ENCODE measurements around the gene TF. TPM values are rescaled to one million over a fixed set of nuclear protein-coding genes. Genes with fewer than 3 reads are reported as not detected.

The TF gene
- total and polyA plus RNA-seq, 7 donors, result 0.10 to 6.6 (median 1.0) TPM

DNA sequence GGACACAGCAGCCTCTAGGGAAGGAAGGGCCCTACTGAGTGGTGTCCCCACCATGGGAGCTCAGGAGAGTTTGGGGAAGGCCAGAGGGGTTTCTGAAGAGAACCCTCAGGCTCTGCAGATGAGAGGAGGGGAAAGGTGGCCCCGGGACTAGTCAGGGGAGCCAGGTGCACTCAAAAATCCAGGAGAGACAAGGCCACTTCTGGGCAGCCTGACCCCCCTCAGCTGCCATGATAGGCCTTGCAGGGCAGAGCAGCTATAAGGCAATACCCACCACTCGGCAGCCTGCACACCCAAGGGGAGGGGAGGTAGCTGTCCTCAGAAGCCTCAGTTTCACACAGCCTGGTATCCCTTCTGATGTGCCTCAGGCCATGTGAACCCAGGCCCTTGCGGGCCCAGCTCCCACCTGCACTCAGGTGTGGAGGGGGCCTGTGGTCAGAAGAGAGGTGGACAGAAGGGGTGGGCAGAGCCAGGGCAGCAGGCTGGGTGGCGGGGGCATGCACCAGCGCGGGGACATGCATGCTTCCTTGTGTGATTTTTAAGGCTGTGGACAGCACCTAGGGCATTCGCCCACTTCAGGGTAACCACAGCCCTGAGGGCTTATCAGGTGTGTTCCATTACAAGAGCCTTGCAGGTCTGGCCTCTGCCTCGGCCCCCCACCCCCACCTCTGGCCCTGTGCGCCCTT, 94.0 kb downstream of the TF start:
- DNase-seq, result no peak
- Histone ChIP-seq H3K4me3 (no peak overlapping the region), H3K9me3 (no peaks in the 10 kb centered on the region), H3K27me3 (ENCODE audit: insufficient read depth in 3 of 3, low read length in 2 of 3) (no peaks in the 10 kb centered on the region), H3K36me3 (ENCODE audit: insufficient read depth in 1 of 2, low read depth in 1 of 2) (no peaks in the 10 kb centered on the region), H3K27ac (no peak overlapping the region), H3K4me1 (no peaks in the 10 kb centered on the region)
- intact Hi-C loops (cut with DNase I), result no loop called here
- TF ChIP-seq, protein P1, sequence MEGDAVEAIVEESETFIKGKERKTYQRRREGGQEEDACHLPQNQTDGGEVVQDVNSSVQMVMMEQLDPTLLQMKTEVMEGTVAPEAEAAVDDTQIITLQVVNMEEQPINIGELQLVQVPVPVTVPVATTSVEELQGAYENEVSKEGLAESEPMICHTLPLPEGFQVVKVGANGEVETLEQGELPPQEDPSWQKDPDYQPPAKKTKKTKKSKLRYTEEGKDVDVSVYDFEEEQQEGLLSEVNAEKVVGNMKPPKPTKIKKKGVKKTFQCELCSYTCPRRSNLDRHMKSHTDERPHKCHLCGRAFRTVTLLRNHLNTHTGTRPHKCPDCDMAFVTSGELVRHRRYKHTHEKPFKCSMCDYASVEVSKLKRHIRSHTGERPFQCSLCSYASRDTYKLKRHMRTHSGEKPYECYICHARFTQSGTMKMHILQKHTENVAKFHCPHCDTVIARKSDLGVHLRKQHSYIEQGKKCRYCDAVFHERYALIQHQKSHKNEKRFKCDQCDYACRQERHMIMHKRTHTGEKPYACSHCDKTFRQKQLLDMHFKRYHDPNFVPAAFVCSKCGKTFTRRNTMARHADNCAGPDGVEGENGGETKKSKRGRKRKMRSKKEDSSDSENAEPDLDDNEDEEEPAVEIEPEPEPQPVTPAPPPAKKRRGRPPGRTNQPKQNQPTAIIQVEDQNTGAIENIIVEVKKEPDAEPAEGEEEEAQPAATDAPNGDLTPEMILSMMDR (IDR thresholded peaks at IDR 0.05), result no peak
- WGBS, 3 donors, result 94 to 97% (median 97%) methylated on average over 9 of the region's 9 CpGs
- no peak for ATAC-seq

DNA sequence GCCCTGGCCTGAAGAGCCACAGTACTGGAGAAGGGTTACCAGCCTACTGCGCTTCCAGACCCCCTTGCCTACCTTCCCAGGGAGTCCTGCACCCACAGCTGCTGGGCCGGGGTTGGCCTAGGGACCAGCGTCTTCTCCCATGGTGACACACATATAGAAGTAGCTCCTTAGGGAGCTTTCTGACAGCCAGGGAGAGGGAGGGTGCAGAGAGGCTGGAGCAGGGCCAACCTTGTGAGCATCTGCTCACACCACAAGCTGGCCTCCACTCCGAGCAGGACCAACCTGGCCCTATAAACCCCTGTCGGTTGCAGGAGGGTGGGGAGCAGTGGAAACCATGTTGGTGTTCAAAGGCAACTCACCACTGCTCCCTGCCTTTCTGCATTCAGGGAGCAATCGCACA, 94.6 kb downstream of the TF start:
- H3K4me1 ChIP-seq, result no peaks in the 10 kb centered on the region
- 79 to 87% (median 81%) methylated on average over 6 of the region's 6 CpGs for WGBS, 3 donors
- ATAC-seq, result no peak

GRCh38 chr3:133841196-133841595, 95.0 kb downstream of the TF start:
- intact Hi-C loops (cut with DNase I), result no loop called here
- WGBS, 3 donors, result 78 to 88% (median 85%) methylated on average over 8 of the region's 8 CpGs

More for the DNA sequence above, 94.6 kb downstream of the TF start:
- H3K27me3 ChIP-seq (ENCODE audit: insufficient read depth in 3 of 3, low read length in 2 of 3), result no peaks in the 10 kb centered on the region
- intact Hi-C loops (cut with DNase I), result no loop called here
- no peaks in the 10 kb centered on the region for H3K36me3 ChIP-seq (ENCODE audit: insufficient read depth in 1 of 2, low read depth in 1 of 2)
- no peaks in the 10 kb centered on the region for H3K9me3 ChIP-seq
- no peak overlapping the region for H3K27ac ChIP-seq
- no peak overlapping the region for H3K4me3 ChIP-seq
- DNase-seq, result no peak
- TF ChIP-seq, protein P1 (IDR thresholded peaks at IDR 0.05), result no peak

GRCh38 chr3:133842158-133842557, 96.0 kb downstream of the TF start:
- TF ChIP-seq, protein P1 (IDR thresholded peaks at IDR 0.05), result no peak

More at GRCh38 chr3:133841196-133841595, 95.0 kb downstream of the TF start:
- no peaks in the 10 kb centered on the region for H3K36me3 ChIP-seq (ENCODE audit: insufficient read depth in 1 of 2, low read depth in 1 of 2)
- TF ChIP-seq, protein P1 (IDR thresholded peaks at IDR 0.05), result no peak
- no peaks in the 10 kb centered on the region for H3K27me3 ChIP-seq (ENCODE audit: insufficient read depth in 3 of 3, low read length in 2 of 3)
- H3K27ac ChIP-seq, result no peak overlapping the region
- no peak overlapping the region for H3K4me3 ChIP-seq
- no peaks in the 10 kb centered on the region for H3K4me1 ChIP-seq
- DNase-seq (no peak), ATAC-seq (no peak)
- no peaks in the 10 kb centered on the region for H3K9me3 ChIP-seq

DNA sequence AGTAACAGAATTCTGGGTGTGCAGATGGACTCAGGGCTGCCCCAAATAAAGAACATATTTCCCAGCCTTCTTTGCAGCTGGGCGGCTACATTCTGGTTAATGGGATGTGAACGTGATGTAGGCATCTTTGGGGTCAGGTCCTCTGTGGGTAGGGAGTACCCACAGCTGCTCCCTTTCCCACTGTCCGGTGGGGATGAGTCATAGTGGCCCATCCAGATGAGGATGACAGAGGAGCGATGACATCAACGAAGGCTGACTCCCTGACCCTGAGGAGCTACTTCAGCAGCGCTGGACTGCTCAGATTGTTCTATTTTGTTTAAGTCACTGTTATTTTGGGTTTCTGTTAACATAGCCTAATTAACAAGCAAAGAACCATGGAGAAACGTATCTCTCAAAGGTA, 97.4 kb downstream of the TF start:
- H3K4me3 ChIP-seq, result no peak overlapping the region
- H3K27ac ChIP-seq, result no peak overlapping the region
- no peaks in the 10 kb centered on the region for H3K4me1 ChIP-seq
- no peak for ATAC-seq
- intact Hi-C loops (cut with DNase I), result no loop called here
- no peaks in the 10 kb centered on the region for H3K9me3 ChIP-seq
- TF ChIP-seq, protein P1 (IDR thresholded peaks at IDR 0.05), result no peak
- WGBS, 3 donors, result 71 to 74% (median 73%) methylated on average over 7 of the region's 7 CpGs
- DNase-seq, result no peak
- no peaks in the 10 kb centered on the region for H3K36me3 ChIP-seq (ENCODE audit: insufficient read depth in 1 of 2, low read depth in 1 of 2)
- H3K27me3 ChIP-seq (ENCODE audit: insufficient read depth in 3 of 3, low read length in 2 of 3), result no peaks in the 10 kb centered on the region

More at GRCh38 chr3:133842158-133842557, 96.0 kb downstream of the TF start:
- H3K27me3 ChIP-seq (ENCODE audit: insufficient read depth in 3 of 3, low read length in 2 of 3), result no peaks in the 10 kb centered on the region
- H3K4me1 ChIP-seq, result no peaks in the 10 kb centered on the region
- intact Hi-C loops (cut with DNase I), result no loop called here
- no peak overlapping the region for H3K27ac ChIP-seq
- H3K9me3 ChIP-seq, result no peaks in the 10 kb centered on the region
- DNase-seq (no peak), ATAC-seq (no peak)
- H3K36me3 ChIP-seq (ENCODE audit: insufficient read depth in 1 of 2, low read depth in 1 of 2), result no peaks in the 10 kb centered on the region
- WGBS, 3 donors, result 85 to 90% (median 86%) methylated on average over 4 of the region's 4 CpGs
- no peak overlapping the region for H3K4me3 ChIP-seq

All from psoas muscle (tissue), 8 donors.